HG03521 (cell line): Measurements from ENCODE around the gene SPA17.

ENCODE experiments used
- ATAC-seq: cut with Tn5 transposase; IDR thresholded peaks from one replicate; pipeline ENCODE4 v1.9.1; 2021; ENCODE audit warnings: mild to moderate bottlenecking, moderate library complexity; ENCODE audit not compliant: unreplicated experiment

The SPA17 gene

GRCh38 chr11:124661553-124661952, 12.2 kb upstream of the SPA17 start:
- ATAC-seq = no peak

DNA sequence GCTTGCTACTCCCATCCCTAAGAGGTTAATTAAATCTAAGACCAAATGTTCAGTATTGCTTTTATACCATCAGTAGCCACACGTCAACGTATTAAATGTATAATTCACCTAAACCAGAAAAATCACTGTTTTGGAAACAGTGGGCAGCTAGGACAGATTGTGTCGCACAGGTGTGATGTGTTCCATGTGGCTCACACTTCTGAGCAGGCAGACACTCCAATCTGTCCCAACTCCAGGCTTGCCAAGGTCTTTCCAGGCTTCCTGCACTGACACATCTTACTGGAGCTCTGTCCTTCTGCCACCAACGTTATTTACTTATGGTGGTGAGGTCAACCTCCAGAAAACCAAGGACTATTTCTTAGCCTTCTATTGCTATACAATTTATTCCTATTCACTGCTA, 11.6 kb upstream of the SPA17 start:
- no peak for ATAC-seq

- ATAC-seq = no peak
Observed at GRCh38 chr11:124663861-124664260, 9.8 kb upstream of the SPA17 start.

DNA sequence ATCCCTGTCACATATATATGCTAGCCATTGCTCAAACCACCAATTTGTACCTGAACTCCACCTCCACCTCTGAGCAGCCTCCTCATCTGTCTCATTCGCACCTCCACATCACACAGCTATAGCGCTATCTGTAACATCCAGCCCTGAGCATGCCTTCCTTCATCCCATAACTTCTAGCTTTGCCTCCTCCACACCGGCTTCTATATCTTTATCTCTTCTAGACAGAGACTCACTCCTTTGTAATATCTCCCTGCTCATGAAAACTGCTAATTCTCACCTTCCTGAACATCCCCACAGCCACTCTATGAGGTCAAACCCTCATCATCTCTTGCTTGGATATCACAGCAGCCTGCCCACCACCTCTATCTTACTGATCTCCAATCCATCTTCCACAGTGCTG, 6.1 kb upstream of the SPA17 start:
- no peak for ATAC-seq

GRCh38 chr11:124669193-124669592, 4.5 kb upstream of the SPA17 start:
- ATAC-seq = no peak

DNA sequence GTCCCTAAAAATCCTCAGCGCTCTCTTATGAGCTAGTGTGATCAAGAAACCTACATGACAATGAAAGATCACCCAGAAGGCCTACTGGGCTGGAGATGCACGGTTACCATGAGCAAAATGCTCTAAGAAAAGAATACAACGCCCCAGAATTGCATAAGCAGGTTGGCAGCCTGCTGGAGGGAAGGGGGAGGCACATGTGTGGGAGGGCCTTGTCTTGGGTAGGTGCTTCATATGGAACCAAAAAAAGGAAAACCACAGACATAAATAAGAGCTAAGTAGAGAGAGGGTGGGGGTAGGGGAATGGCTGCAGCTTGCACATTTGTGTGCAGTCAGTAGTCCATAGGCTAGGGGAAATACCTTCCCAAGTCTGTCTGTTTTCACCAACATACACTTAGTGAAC, 3.0 kb upstream of the SPA17 start:
- no peak for ATAC-seq

- ATAC-seq = no peak
Observed at GRCh38 chr11:124672536-124673215, 1.0 kb upstream of the SPA17 start.

DNA sequence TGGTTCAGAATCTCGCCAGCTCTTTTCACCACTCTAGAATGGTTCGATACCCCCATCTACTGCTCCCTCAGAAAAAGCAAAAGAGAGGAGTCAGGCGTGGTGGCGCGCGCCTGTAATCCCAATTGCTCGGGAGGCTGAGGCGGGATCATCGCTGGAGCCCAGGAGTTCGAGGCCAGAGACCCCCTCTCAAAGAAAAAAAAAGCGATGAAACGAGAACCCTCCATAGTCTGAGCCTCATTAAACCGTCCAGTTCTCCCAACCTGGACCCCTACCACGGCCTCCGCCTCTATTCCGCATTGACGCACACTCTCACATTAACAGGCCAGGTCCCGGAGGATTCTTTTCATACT, 439 bp downstream of the SPA17 start:
- no peak for ATAC-seq

- no peak for ATAC-seq
Observed at GRCh38 chr11:124674571-124674970, 867 bp downstream of the SPA17 start.

- ATAC-seq = no peak
Observed at GRCh38 chr11:124676386-124676785, 2.7 kb downstream of the SPA17 start.

GRCh38 chr11:124678416-124678815, 4.7 kb downstream of the SPA17 start:
- no peak for ATAC-seq

GRCh38 chr11:124681421-124681820, 7.7 kb downstream of the SPA17 start:
- ATAC-seq = no peak

GRCh38 chr11:124682443-124682842, 8.7 kb downstream of the SPA17 start:
- no peak for ATAC-seq

DNA sequence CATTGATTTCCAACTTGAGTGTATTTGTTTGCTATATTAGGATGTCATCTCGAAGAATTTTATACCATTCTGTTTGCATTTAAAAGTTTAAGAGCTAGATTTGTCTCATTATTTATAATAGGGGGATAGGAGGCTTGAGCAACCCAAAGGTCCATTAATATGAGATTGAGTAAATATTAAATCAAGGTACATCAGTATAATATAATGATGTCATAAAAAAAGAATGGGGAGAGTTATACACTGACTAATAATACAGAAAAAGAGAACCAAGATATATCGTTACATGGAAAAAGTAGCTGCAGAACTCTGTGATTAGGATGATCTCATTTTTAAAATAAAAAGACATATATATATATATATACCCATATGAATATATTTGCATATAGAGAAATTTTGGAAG, 19.4 kb downstream of the SPA17 start:
- ATAC-seq = no peak

DNA sequence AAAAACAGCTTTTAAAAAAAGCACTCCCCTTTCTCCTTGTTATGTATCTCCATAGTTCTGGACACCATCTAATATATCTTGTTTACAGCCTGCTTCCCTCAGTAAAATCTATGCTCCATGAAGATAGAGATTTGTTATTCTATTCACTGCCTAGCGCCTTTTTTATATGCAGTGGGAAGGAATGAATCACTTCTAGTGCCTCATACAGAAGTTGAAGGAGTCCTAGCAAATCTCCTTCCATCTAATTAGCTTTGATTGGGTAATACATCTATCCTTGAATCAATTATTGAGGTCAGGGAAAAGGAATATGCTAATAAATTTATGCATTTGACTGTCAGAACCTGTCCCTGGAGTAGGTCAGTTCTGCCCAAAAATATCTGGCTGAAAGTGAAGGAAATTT, 25.8 kb downstream of the SPA17 start:
- no peak for ATAC-seq

DNA sequence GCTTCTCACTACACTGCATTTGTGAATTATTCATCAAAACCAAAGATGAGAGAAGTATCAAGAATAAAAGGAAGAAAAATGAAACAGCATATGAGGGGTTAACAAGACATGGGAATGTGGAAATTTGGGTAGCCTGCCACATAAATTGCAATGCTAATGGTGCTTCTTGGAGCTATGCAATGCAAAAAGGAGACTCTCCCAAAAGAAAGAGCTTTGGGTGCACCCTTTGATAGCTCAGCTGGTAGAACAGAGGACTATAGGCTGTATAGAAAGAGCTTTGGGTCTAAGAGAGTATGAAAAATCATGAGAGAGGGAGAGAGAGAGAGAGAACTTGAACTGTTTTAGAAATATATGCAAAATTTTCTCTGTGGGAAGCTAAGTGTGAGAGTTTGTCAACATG, 26.3 kb downstream of the SPA17 start:
- no peak for ATAC-seq

GRCh38 chr11:124707829-124708228, 34.1 kb downstream of the SPA17 start:
- ATAC-seq = no peak

GRCh38 chr11:124712392-124712791, 38.7 kb downstream of the SPA17 start:
- ATAC-seq = no peak

GRCh38 chr11:124716591-124716990, 42.9 kb downstream of the SPA17 start:
- no peak for ATAC-seq

DNA sequence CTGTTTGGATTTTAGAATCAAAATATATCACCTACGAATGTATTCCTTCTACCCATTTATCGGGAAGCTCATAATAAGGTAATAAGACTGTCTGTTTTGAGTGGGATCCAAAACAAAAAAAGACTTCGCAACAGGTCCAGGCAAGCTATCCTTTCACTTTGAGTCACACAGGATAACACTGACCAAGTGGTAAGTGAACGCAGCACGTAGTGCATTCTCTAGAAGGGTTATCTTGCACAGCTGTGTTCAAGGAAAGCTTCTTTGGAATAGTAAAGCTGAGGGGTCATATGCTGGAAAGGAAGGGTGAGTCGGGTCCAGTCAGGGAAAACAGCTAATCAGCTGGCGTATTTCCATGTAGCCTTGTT, 43.7 kb downstream of the SPA17 start:
- ATAC-seq = peak; percentile 42

- no peak for ATAC-seq
Observed at GRCh38 chr11:124717786-124718651, 44.3 kb downstream of the SPA17 start.

GRCh38 chr11:124718801-124719200, 45.1 kb downstream of the SPA17 start:
- ATAC-seq = no peak

- no peak for ATAC-seq
Observed at GRCh38 chr11:124719534-124719933, 45.8 kb downstream of the SPA17 start.
